Measurements from ENCODE around the gene HOXC11.

DNA sequence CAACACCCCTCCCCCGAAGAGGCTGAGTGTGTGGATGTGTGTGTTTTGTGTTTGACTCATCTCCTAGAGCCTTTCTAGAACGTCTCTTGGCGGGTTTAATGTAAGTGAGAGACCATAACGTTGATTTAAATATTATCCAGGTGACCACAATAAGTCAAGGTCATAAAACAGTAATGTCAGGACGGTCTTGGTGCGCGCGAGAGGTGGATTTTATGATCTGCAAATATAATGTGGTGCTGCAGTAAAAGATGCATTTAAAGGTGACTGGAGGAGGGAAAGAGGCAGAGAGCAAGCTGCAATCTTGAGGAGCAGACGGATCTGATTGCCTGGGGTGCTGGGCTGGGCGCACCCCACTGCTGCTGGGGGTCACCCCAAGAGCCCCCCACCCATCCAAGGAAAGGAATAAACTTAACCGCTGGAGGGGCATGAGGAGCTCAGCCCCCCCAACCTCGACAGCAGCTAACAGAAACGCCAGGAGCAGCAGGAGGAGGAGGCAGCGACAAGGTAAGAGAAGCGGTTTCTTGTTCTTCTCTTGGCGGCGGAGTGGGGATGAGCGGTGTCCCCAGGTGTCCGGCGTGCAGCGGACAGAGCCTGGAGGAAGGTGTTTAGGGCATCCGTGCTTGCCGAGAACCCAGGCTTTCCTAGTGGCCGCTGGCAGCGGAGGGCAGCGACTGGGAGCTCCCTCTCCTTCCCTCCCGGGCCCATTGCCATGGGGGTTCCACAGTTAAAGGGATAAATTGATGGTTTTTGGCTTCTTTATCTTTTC is 17.6 kb downstream of the HOXC11 start:
- TF ChIP-seq, protein P1, sequence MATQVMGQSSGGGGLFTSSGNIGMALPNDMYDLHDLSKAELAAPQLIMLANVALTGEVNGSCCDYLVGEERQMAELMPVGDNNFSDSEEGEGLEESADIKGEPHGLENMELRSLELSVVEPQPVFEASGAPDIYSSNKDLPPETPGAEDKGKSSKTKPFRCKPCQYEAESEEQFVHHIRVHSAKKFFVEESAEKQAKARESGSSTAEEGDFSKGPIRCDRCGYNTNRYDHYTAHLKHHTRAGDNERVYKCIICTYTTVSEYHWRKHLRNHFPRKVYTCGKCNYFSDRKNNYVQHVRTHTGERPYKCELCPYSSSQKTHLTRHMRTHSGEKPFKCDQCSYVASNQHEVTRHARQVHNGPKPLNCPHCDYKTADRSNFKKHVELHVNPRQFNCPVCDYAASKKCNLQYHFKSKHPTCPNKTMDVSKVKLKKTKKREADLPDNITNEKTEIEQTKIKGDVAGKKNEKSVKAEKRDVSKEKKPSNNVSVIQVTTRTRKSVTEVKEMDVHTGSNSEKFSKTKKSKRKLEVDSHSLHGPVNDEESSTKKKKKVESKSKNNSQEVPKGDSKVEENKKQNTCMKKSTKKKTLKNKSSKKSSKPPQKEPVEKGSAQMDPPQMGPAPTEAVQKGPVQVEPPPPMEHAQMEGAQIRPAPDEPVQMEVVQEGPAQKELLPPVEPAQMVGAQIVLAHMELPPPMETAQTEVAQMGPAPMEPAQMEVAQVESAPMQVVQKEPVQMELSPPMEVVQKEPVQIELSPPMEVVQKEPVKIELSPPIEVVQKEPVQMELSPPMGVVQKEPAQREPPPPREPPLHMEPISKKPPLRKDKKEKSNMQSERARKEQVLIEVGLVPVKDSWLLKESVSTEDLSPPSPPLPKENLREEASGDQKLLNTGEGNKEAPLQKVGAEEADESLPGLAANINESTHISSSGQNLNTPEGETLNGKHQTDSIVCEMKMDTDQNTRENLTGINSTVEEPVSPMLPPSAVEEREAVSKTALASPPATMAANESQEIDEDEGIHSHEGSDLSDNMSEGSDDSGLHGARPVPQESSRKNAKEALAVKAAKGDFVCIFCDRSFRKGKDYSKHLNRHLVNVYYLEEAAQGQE (IDR thresholded peaks at IDR 0.05; ENCODE audit: unreplicated experiment), result no peak
- no peak for TF ChIP-seq STAT1 (IDR thresholded peaks at IDR 0.05; ENCODE audit: unreplicated experiment)

Measured in GM23338 (cell line).